Activated CD4-positive, alpha-beta T cell treated with anti-CD3 and anti-CD28 coated beads for 4 hours (primary cell): ENCODE data around the gene CPVL.

Source experiments
- DNase-seq, 2 donors: peaks; one replicate each; pipeline ENCODE4 v3.0.0-alpha.2; 2020

Gene CPVL

GRCh38 chr7:29146057-29146706 is at the start of gene CPVL:
CPVL (minus strand) TSS chr7:29146537; CDS start chr7:29121061, 25,476 bp downstream.
- no peak for DNase-seq

- DNase-seq, result peak; percentile 25 to 29
Observed at GRCh38 chr7:29194594-29195427, 48.5 kb upstream of the CPVL start, which contains the start of gene CHN2. CHN2 (plus strand) TSS chr7:29194775.

DNA sequence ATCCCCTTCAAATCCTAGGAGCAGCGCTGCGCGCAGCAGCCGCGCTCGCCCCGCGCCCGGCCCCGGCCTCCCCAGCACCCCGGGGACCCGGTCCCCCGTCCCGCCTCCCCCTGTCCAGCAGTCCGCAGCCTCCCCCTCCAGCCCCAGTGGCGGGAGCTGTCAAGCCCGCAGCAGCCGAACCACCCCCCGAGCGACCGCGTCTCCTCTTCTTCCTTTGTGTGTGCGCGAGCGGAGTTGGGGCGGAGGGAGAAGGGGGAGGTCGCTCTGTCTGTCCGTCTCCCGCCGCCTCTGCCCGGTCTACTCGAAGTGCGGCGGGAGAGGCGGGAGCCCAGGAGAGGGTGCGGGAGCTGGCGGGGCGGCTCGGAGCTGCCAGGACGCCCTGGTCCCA is 47.9 kb upstream of the CPVL start:
- DNase-seq, result no peak

DNA sequence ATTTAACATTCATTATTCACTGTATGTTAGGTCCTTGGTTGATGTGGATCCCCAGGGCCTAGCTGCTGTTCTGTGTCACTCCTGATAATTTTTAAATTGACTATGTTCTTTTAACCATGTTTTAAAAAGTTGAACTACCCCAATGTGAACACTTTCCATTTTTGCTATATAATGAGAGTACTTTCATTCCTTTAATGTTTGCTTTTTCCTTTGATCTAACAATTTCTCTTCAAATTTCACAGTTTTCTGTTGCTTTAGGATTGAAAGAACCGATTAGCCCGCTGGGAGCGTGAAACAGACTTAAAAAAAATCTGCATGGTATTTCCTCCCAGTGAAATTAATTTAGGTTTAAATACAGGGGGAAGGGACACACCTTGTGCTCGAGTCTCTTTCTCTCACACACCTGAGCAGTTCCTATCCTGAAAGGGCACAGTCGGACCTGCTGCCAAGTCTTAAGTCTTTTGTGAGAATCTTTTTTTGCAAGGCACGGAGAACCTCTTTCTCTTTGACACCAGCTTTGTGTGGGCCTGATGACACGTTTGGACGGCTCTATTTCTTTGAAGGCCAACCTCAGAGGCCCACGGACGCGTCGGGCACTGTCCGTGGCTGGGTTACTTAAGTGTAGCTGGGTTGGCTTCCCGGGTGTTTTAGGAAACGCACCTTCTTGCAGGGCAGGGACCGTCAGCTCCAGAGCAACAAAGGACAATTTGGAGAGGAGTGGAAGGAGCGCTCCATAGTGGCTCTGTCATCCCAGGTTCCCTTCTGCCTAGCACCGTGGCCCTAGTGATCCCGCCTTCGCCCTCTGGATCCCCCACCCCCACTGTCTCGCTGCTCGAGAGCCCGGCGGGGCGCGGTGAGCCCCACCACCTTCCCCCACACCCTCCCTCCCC is 47.2 kb upstream of the CPVL start:
- no peak for DNase-seq

DNA sequence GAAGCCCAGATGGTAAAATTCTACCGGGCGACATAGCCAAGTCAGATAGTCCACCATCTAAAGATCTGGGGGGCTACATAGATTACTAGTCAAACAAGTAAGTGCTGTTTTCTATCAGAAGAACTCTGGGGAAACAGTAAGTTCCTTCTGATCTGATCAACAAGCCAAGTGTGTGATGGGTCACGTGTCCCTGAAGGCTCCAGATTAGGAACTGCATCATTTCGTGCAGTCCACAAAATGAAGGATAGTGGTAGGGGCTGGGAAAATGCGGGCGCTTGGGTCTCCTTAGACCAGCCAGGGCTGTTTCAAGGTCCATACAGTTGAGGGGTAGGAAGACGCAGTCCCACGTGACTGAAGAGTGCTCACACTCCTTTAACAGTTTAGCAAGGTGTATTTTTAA is 46.5 kb upstream of the CPVL start:
- DNase-seq, result no peak

- DNase-seq, result no peak
Observed at GRCh38 chr7:29192323-29192722, 46.0 kb upstream of the CPVL start.

DNA sequence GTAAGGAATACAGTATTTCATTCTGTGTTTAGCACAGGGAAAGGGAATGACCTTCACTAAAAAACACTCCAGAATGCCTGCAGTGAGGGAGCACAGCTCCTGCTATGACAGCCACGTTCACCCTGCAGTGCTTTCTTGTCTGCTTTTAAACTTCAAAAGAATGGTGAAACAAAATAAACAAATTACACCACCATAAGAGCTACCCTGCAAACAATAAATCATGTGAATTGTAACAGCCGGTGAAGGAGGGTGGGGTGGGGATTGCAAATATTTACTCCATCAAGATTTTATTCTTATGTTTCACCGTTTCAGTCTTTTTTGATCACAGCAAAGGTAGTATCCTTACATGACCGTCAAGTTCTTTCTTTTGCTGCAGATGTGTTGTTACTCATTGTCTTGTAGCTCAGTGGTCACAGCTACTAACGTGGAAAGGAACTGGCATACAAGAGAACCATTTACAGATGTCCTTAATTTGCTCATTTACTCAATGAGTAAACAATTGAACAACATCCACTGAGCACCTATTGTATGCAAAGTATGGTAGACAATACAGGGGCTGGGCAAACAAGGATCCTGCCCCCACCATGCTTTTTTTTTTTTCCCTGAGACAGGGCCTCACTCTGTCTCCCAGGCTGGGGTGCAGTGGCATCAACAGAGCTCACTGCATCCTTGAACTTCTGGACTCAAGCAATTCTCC is 44.2 kb upstream of the CPVL start:
- no peak for DNase-seq

- DNase-seq, result peak; percentile 19 to 46
Observed at GRCh38 chr7:29189743-29190201, 43.4 kb upstream of the CPVL start.

- no peak for DNase-seq
Observed at GRCh38 chr7:29185613-29186012, 39.3 kb upstream of the CPVL start.

DNA sequence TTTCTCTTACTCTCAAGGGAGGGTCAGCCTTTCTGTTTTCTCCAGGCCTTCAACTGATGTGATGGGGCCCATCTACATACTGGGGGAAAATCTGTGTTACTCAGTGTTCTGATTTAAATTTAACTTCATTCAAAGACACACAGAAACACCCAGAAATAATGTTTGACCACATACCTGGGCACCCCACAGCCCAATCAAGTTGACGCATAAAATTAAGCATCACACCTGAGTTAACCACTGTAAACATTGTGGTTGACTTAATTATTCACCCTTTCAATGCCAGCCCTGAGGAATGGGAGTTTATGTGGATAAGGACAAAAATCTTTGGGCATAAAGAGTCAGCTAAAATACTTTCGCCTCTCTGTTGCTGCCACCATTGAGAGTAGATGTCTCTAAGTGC is 38.3 kb upstream of the CPVL start:
- DNase-seq, result no peak

- DNase-seq, result no peak
Observed at GRCh38 chr7:29179115-29179514, 32.8 kb upstream of the CPVL start.

DNA sequence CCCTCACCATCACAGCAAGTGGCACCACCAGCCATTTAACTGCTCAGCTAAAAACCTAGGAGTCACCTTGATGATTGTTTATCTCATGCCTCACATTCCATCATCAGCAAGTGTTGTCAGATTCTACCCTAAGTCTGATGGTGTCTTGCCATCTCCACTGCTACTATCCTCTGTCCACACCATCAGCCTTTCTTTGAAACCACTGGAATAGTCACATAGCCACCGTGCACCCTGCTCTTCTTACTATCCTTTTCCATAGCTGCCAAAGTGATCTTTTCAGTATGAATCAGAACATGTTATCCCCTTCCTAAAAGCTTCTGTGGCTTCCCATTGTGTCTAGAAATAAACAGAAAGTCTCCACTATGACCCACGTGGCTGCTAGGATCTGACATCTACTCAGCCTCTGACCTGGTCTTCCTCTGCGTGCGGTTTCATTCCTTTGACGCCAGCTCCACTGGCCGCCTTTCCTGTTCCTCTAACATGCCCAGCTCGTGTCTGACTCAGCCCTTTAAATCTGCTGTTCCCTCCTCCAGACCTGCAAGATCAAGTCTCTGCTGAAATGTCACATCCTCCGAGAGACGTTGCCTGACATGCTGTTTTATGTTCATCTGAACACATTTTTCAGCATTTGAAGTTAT is 31.7 kb upstream of the CPVL start:
- DNase-seq, result no peak

GRCh38 chr7:29173458-29173857 is 27.1 kb upstream of the CPVL start:
- no peak for DNase-seq

GRCh38 chr7:29170781-29171180 is 24.4 kb upstream of the CPVL start:
- DNase-seq, result no peak

GRCh38 chr7:29167721-29168120 is 21.4 kb upstream of the CPVL start:
- DNase-seq, result no peak

DNA sequence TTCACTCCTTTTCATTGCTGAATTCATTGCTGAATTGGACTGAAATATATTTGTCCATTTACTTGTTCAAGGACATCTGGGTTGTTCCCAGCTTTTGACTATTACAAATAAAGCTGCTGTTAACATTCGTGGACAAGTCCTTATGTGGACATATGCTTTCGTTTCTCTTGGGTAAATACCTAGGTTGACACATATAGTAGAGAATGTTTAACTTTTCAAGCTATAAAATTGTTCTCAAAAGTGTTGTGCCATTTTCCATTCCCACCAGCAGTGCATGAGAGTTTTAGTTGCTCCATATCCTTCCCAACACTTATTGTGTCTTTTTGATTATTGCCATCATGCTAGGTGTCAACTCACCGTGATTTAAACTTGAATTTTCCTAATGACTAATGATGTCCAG is 17.5 kb upstream of the CPVL start:
- no peak for DNase-seq

GRCh38 chr7:29162577-29162976 is 16.2 kb upstream of the CPVL start:
- no peak for DNase-seq

- no peak for DNase-seq
Observed at GRCh38 chr7:29161231-29161630, 14.9 kb upstream of the CPVL start.

DNA sequence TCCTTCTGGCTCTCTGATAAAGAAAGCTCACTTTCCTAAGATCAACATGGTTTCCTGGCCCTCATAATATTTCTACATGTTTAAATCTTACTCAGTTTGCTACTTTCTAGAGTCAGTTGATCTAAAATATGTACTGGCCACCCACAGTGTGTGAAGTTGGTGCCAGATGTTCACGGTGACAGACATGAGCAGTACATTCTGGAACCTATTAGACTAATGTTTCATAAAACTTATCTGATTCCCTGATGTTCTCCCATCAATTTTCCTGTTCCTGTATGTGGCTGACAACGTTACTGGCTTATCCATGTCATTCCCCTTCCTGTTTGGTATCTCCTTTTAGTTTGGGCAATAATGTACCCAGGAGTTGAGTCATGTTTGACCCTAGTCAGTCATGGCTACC is 13.7 kb upstream of the CPVL start:
- no peak for DNase-seq

DNA sequence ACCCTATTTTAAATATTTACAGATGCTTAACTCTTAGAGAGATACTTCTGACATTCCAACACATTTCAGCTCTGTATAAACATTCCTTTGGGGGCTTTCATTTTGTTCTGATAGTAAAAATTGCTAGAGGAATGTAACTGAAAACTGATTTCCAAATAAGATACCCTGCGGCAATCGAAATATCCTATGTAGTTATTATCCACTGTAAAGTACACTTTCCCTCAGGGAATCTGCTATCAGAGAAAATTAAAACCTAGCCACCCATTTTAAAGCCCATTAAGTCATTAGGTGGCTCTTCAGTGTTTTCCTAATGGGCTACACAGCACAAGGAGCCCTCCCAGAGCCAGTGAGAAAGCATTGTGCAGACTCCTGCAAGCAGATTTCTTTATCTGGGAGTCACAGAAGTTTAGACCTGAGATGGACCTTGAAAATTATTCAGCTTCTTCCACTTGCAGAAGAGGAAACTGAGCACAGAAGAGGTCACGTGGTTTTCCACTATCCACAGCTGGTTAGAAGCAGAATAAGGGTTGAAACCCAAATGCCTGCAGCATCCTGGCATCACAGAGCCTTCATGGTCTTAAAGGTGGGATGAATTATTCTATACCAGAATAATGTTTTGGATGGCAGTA is 12.6 kb upstream of the CPVL start:
- DNase-seq, result no peak

- DNase-seq, result no peak
Observed at GRCh38 chr7:29156907-29157452, 10.6 kb upstream of the CPVL start.
